Colonic mucosa (tissue), 4 donors: ENCODE data around the gene ATG9A. TPM values are rescaled to one million over a fixed set of nuclear protein-coding genes. Genes with fewer than 3 reads are reported as not detected.
A peak's percentile ranks its signal among the peaks of the same experiment; 100 is the strongest.

Experiments
- DNase-seq: peaks from one replicate; pipeline ENCODE4 v3.0.0-alpha.2; 2020
- H3K27ac ChIP-seq: fragments of 200-600 bp; one replicate; pipeline ENCODE4 v1.8.0; 2021
- H3K27me3 ChIP-seq: fragments of 200-600 bp; one replicate; pipeline ENCODE4 v1.8.0; 2021
- H3K36me3 ChIP-seq: fragments of 200-600 bp; one replicate; pipeline ENCODE4 v1.8.0; 2021
- H3K4me1 ChIP-seq: fragments of 200-600 bp; one replicate; pipeline ENCODE4 v1.8.0; 2021; ENCODE audit warnings: mild to moderate bottlenecking
- H3K4me3 ChIP-seq: fragments of 200-600 bp; one replicate; pipeline ENCODE4 v1.8.0; 2021
- H3K9ac ChIP-seq, 2 donors: one replicate each; pipeline ENCODE4 v1.7.0; 2013; ENCODE audit warnings: control low read depth in 2 of 2, low read depth in 2 of 2, low read length in 2 of 2
- H3K9me3 ChIP-seq: fragments of 200-600 bp; one replicate; pipeline ENCODE4 v1.8.0; 2021
- CTCF ChIP-seq: fragments of 200-600 bp; IDR thresholded peaks from one replicate; pipeline ENCODE4 v1.8.0; 2022; ENCODE audit warnings: antibody characterized with exemption, mild to moderate bottlenecking
- intact Hi-C: fragments of 100-400 bp; cut with DNase I; formaldehyde crosslinking; loops from one replicate; pipeline ENCODE4 v1.14.1; 2022
- total RNA-seq, 2 donors: library from RNA; stranded (reverse); fragmentation: NEBNext Ultra II Directional in 1 of 2; extraction: Animal tissue kit (Norgen Biotek cat#: 25700) in 1 of 2; gene quantifications; one replicate each; pipeline ENCODE4 v1.2.1, GENCODE V29; 2021
- donor health status: healthy.
- donor health status: DM: no; HTN: no; CAD: no.
- donor health status: DM: no; HTN: no; CAD: no.

ATG9A gene
- total RNA-seq, 2 donors from 2014 or later: 56.4 to 63.8 TPM

GRCh38 chr2:219234331-219234730, 4.9 kb upstream of the ATG9A start:
- intact Hi-C loops: no loop called here
- H3K27me3 ChIP-seq: no peaks in the 10 kb centered on the region
- TF ChIP-seq CTCF: no peak

GRCh38 chr2:219230059-219230540, 664 bp upstream of the ATG9A start:
- TF ChIP-seq CTCF: no peak
- Histone ChIP-seq H3K9me3 (no peaks in the 10 kb centered on the region), H3K27ac (peak overlapping the region; percentile 88), H3K27me3 (no peaks in the 10 kb centered on the region), H3K4me3 (peak overlapping the region; percentile 63), H3K9ac (peak overlapping the region; percentile 71 to 91), H3K36me3 (peaks cover 14% of the 10 kb centered on the region), H3K4me1 (peaks cover 7% of the 10 kb centered on the region)
- intact Hi-C loops: no loop called here
- peak; percentile 74 for DNase-seq

More at GRCh38 chr2:219234331-219234730, 4.9 kb upstream of the ATG9A start:
- DNase-seq: no peak
- H3K27ac ChIP-seq: no peak overlapping the region
- H3K9me3 ChIP-seq: no peaks in the 10 kb centered on the region
- no peak overlapping the region for H3K4me3 ChIP-seq
- H3K4me1 ChIP-seq: no peaks in the 10 kb centered on the region
- H3K36me3 ChIP-seq: peaks cover 26% of the 10 kb centered on the region
- H3K9ac ChIP-seq: no peak overlapping the region

GRCh38 chr2:219228911-219229304, 528 bp downstream of the ATG9A start:
- Histone ChIP-seq H3K9me3 (no peaks in the 10 kb centered on the region), H3K36me3 (peaks cover 23% of the 10 kb centered on the region), H3K4me3 (peak overlapping the region; percentile 63), H3K27me3 (no peaks in the 10 kb centered on the region), H3K27ac (peak overlapping the region; percentile 88), H3K4me1 (peaks cover 7% of the 10 kb centered on the region), H3K9ac (peak overlapping the region; percentile 94 to 97)
- DNase-seq: no peak
- intact Hi-C loops: loop anchor here (10.0 kb wide), 1 partner anchor 66 kb away; no protein-coding TSS in a partner anchor
- no peak for TF ChIP-seq CTCF

- intact Hi-C loops: loop anchor here (10.0 kb wide), 1 partner anchor 67 kb away; no protein-coding TSS in a partner anchor
- peaks cover 25% of the 10 kb centered on the region for H3K36me3 ChIP-seq
Measured at GRCh38 chr2:219228041-219228910, 1.2 kb downstream of the ATG9A start.

GRCh38 chr2:219225350-219225749, 4.1 kb downstream of the ATG9A start:
- Histone ChIP-seq H3K27me3 (no peaks in the 10 kb centered on the region), H3K4me3 (no peak overlapping the region), H3K4me1 (peaks cover 7% of the 10 kb centered on the region), H3K36me3 (peaks cover 31% of the 10 kb centered on the region), H3K9me3 (no peaks in the 10 kb centered on the region), H3K9ac (no peak overlapping the region), H3K27ac (no peak overlapping the region)
- intact Hi-C loops: loop anchor here (10.0 kb wide), 1 partner anchor 69 kb away; no protein-coding TSS in a partner anchor
- no peak for DNase-seq
- TF ChIP-seq CTCF: no peak

More at GRCh38 chr2:219228041-219228910, 1.2 kb downstream of the ATG9A start:
- H3K27ac ChIP-seq: peak overlapping the region; percentile 88
- H3K4me1 ChIP-seq: peaks cover 7% of the 10 kb centered on the region
- no peak for TF ChIP-seq CTCF
- H3K27me3 ChIP-seq: no peaks in the 10 kb centered on the region
- H3K9me3 ChIP-seq: no peaks in the 10 kb centered on the region
- no peak for DNase-seq
- peak overlapping the region; percentile 63 for H3K4me3 ChIP-seq
- H3K9ac ChIP-seq: peak overlapping the region; percentile 94 to 97
